Trophoblast cell (in vitro differentiated cells and primary cell): ENCODE measurements around the gene PDGFRA.
A peak's percentile ranks its signal among the peaks of the same experiment; 100 is the strongest.

Experiments used
- DNase-seq, 2 donors: peaks; one replicate each; pipeline ENCODE4 v3.0.0-alpha.2; 2016
- H2AFZ ChIP-seq: 2 replicates; pipeline ENCODE4 v1.6.1; 2013; ENCODE audit warnings: low read length, moderate library complexity, mild to moderate bottlenecking; ENCODE audit not compliant: insufficient read depth, poor library complexity
- H2AK5ac ChIP-seq: 2 replicates; pipeline ENCODE4 v1.6.1; 2013; ENCODE audit warnings: mild to moderate bottlenecking, low read length
- H2BK120ac ChIP-seq: 2 replicates; pipeline ENCODE4 v1.6.1; 2013; ENCODE audit warnings: low read length, mild to moderate bottlenecking, moderate library complexity; ENCODE audit not compliant: insufficient read depth, poor library complexity
- H2BK12ac ChIP-seq: 2 replicates; pipeline ENCODE4 v1.6.1; 2013; ENCODE audit warnings: mild to moderate bottlenecking, low read length, moderate library complexity
- H2BK5ac ChIP-seq: 2 replicates; pipeline ENCODE4 v1.6.1; 2013; ENCODE audit warnings: low read length, low read depth, moderate library complexity, mild to moderate bottlenecking; ENCODE audit not compliant: poor library complexity
- H3K14ac ChIP-seq: 2 replicates; pipeline ENCODE4 v1.6.1; 2013; ENCODE audit warnings: mild to moderate bottlenecking, low read length
- H3K18ac ChIP-seq: 2 replicates; pipeline ENCODE4 v1.6.1; 2013; ENCODE audit warnings: mild to moderate bottlenecking, low read length
- H3K23ac ChIP-seq: 2 replicates; pipeline ENCODE4 v1.6.1; 2013; ENCODE audit warnings: low read length
- H3K27ac ChIP-seq: 2 replicates; pipeline ENCODE4 v1.5.1; 2013; ENCODE audit warnings: low read depth, mild to moderate bottlenecking, inconsistent platforms, low read length, moderate library complexity
- H3K27me3 ChIP-seq: 2 replicates; pipeline ENCODE4 v1.6.1; 2013; ENCODE audit warnings: inconsistent platforms, mild to moderate bottlenecking, low read length, moderate library complexity; ENCODE audit not compliant: insufficient read depth
- H3K36me3 ChIP-seq, 2 experiments: 1 replicate in 1 of 2; 2 replicates in 1 of 2; pipeline ENCODE4 v1.6.1; 2013; ENCODE audit warnings: low read length in 2 of 2, mild to moderate bottlenecking in 2 of 2, moderate library complexity in 1 of 2; ENCODE audit not compliant: insufficient read depth in 2 of 2, control insufficient read depth in 1 of 2
- H3K4ac ChIP-seq: 2 replicates; pipeline ENCODE4 v1.6.1; 2013; ENCODE audit warnings: low read depth, mild to moderate bottlenecking, low read length, moderate library complexity
- H3K4me1 ChIP-seq, 2 experiments: 1 replicate in 1 of 2; 2 replicates in 1 of 2; pipeline ENCODE4 v1.6.1; 2013; ENCODE audit warnings: low read length in 2 of 2, mild to moderate bottlenecking in 2 of 2, moderate library complexity in 1 of 2; ENCODE audit not compliant: insufficient read depth in 2 of 2, control insufficient read depth in 1 of 2
- H3K4me2 ChIP-seq: 2 replicates; pipeline ENCODE4 v1.6.1; 2013; ENCODE audit warnings: inconsistent platforms, mild to moderate bottlenecking, low read length, moderate library complexity
- H3K4me3 ChIP-seq: 2 replicates; pipeline ENCODE4 v1.5.1; 2013; ENCODE audit warnings: mild to moderate bottlenecking, low read depth, low read length, inconsistent platforms
- H3K79me1 ChIP-seq: one replicate; pipeline ENCODE4 v1.6.1; 2013; ENCODE audit warnings: low read length
- H3K79me2 ChIP-seq: 2 replicates; pipeline ENCODE4 v1.6.1; 2013; ENCODE audit warnings: low read length, mild to moderate bottlenecking; ENCODE audit not compliant: control insufficient read depth, insufficient read depth, poor library complexity
- H3K9ac ChIP-seq: 2 replicates; pipeline ENCODE4 v1.6.1; 2013; ENCODE audit warnings: mild to moderate bottlenecking, low read length
- H3K9me3 ChIP-seq: 2 replicates; pipeline ENCODE4 v1.6.1; 2013; ENCODE audit warnings: low read depth, mild to moderate bottlenecking, control low read depth, inconsistent platforms, low read length; ENCODE audit not compliant: insufficient read depth
- H4K12ac ChIP-seq: 2 replicates; pipeline ENCODE4 v1.6.1; 2013; ENCODE audit warnings: low read depth, mild to moderate bottlenecking, low read length, moderate library complexity
- H4K8ac ChIP-seq: 2 replicates; pipeline ENCODE4 v1.6.1; 2013; ENCODE audit warnings: low read depth, mild to moderate bottlenecking, low read length, moderate library complexity
- H4K91ac ChIP-seq: one replicate; pipeline ENCODE4 v1.6.1; 2013; ENCODE audit warnings: low read depth, mild to moderate bottlenecking, low read length, moderate library complexity
- WGBS: extraction: QIAGEN DNeasy Blood & Tissue Kit; methylation state at CpG from one replicate; pipeline ENCODE4 v1.1.7; 2013; ENCODE audit warnings: missing lambda C conversion rate; ENCODE audit not compliant: insufficient read length, insufficient coverage; ENCODE audit errors: extremely low coverage; 5-methylcytosine and 5-hydroxymethylcytosine counted together

The PDGFRA gene

DNA sequence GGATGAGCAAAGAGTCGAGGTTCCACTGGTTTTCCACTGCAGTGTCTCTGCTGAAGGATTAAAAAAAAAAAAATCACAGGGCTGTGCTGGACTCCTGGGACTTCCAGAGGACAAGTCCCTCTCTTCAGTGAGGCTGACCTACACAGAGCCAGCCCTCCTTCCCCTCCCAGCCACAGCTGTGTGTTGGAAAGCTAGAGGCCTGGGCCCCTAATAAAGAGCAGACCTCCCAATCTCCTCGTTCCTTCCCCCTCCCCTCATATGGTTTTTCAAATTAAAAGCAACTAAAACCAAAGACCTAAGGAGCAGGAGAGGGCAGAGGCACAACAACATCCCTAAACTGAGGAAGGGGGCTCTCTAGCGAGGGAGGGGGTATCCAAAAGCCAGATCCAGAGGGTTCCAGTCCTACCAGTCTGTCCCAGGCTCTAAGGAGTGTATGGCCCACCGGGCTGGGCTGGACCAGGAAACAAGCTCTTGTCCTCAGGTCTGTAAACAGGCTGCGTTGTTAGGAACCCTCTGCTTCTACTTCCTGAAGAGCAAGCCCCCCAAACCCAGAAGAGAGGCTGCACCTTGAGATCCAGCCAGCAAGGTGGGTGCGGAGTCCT is 4.0 kb upstream of the PDGFRA start:
- Histone ChIP-seq H3K14ac (peak overlapping the region; percentile 30), H3K4me2 (peak overlapping the region; percentile 96), H3K18ac (no peak overlapping the region), H3K79me1 (peaks cover 29% of the 10 kb centered on the region), H2BK120ac (peak overlapping the region; percentile 35), H3K79me2 (peaks cover 5% of the 10 kb centered on the region), H3K23ac (no peak overlapping the region), H3K9ac (no peak overlapping the region), H2AK5ac (no peak overlapping the region), H4K91ac (peak overlapping the region; percentile 81), H3K27ac (no peak overlapping the region), H4K8ac (peak overlapping the region; percentile 14), H3K27me3 (peaks cover 3% of the 10 kb centered on the region), H3K36me3 (no peaks in the 10 kb centered on the region), H3K4ac (no peak overlapping the region), H2BK5ac (no peak overlapping the region), H2BK12ac (peak overlapping the region; percentile 42), H3K4me3 (no peak overlapping the region), H2AFZ (no peak overlapping the region), H3K9me3 (peaks cover 2% of the 10 kb centered on the region), H4K12ac (no peak overlapping the region), H3K4me1 (peaks cover 13 to 17% of the 10 kb centered on the region in 2 experiments)
- no peak for DNase-seq
- WGBS: no CpG with 5 or more reads among the region's 6 CpGs

DNA sequence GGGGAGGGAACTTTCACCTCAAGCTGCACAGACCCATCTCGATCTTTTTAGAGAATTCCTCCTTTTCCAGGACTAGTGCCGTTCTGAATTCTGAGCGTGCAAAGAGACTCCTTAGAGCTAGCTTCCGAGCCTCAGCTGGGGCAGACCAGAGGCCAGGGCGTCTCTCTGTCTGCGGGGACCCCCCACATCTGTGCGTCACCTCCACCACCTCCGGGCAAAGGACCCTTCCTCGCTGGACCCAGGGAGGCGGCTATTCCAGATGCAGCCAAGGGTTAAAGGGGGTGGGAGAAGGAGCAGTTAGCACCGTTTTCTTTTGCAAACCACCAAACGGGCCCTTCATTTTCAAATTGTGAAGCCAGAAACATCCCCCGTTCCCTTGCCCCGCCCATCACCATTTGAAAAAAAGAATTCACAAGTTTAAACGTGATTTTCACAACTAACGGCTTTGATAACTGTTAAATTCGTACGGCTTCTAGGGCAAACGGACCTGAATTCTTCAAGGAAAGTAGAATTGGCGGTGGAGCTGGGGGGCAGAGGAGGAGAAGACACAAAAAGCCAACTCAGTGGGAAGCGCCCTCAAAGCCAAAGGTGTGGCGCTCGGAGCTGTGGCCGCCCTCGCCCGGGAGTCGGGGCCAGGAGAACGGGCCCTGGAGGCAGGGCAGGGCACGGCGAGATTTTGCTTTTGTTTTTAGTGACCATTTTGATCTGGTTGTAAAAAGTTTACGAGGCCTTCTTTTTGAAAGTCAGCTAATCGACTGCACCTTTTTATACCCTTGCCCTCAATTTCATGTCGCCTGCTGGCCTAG is 3.3 kb upstream of the PDGFRA start:
- no peak for DNase-seq
- Histone ChIP-seq H3K27ac (no peak overlapping the region), H2AFZ (no peak overlapping the region), H4K8ac (peak overlapping the region; percentile 85), H3K4ac (peak overlapping the region; percentile 14), H3K4me1 (peaks cover 17% of the 10 kb centered on the region in 2 experiments), H3K14ac (peak overlapping the region; percentile 53), H3K23ac (no peak overlapping the region), H4K12ac (no peak overlapping the region), H3K9me3 (peaks cover 2% of the 10 kb centered on the region), H2BK5ac (peak overlapping the region; percentile 4), H3K79me2 (peaks cover 5% of the 10 kb centered on the region), H3K4me2 (peak overlapping the region; percentile 96), H3K79me1 (peaks cover 34% of the 10 kb centered on the region), H2AK5ac (no peak overlapping the region), H3K18ac (no peak overlapping the region), H3K9ac (peak overlapping the region; percentile 36), H3K36me3 (no peaks in the 10 kb centered on the region), H2BK120ac (peak overlapping the region; percentile 71), H3K4me3 (no peak overlapping the region), H2BK12ac (peak overlapping the region; percentile 32), H3K27me3 (peaks cover 5% of the 10 kb centered on the region), H4K91ac (peak overlapping the region; percentile 88)
- no CpG with 5 or more reads among the region's 33 CpGs for WGBS

DNA sequence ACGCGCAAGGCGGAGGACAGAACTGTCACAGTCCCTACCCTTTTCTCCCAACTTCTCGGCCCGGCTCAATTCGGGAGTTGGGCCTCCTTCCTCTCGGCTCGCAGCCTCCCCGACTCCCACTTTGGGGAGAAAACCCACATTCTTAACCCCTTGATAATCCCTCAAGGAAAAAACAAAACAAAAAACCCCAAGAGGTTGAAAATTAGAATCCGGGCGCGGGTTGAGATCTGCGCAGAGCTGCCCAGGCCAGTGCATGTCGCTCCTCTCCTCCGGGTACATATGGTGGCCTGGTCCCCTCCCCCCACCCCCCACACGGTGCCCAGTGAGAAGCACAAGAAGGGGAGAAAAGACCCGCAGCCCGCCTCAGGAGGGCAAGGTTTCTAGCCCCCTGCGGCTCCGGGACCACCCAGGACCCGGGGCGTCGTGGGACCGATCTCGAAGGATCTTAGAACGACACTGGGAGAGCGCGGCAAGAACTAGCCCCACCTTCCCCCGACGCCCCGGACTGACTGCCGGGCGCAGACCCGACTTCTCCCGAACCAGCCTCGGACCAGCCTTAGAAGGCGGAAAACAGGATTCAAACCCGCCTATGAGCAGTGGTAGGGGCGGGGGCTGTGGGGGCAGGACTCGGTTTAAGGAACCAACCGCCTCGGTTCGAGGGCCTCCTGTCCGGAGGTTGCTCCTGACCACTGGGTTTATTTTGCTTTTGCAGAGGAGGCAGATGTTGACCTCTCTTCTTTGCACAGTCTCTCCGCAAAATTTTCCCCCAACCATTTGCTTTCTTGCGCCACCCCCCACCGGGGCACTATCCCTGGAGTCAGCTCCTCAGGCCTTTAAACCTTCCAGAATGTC is 2.5 kb upstream of the PDGFRA start:
- Histone ChIP-seq H3K4me2 (peak overlapping the region; percentile 96), H3K36me3 (no peaks in the 10 kb centered on the region), H2AFZ (peak overlapping the region; percentile 69), H2AK5ac (no peak overlapping the region), H3K18ac (peak overlapping the region; percentile 87), H3K4me1 (peaks cover 17 to 24% of the 10 kb centered on the region in 2 experiments), H3K4ac (peak overlapping the region; percentile 38), H3K27ac (peak overlapping the region; percentile 31), H2BK12ac (peak overlapping the region; percentile 50), H3K79me1 (peaks cover 36% of the 10 kb centered on the region), H4K8ac (peak overlapping the region; percentile 85), H3K27me3 (peaks cover 13% of the 10 kb centered on the region), H2BK5ac (peak overlapping the region; percentile 52), H3K9ac (peak overlapping the region; percentile 36), H3K79me2 (peaks cover 5% of the 10 kb centered on the region), H3K23ac (no peak overlapping the region), H2BK120ac (peak overlapping the region; percentile 71), H3K14ac (peak overlapping the region; percentile 75), H3K4me3 (peak overlapping the region; percentile 26), H4K91ac (peak overlapping the region; percentile 88), H3K9me3 (peaks cover 2% of the 10 kb centered on the region), H4K12ac (peak overlapping the region; percentile 43)
- no CpG with 5 or more reads among the region's 47 CpGs for WGBS
- no peak for DNase-seq
